ENCODE measurements around the gene AKAP4.
A peak's percentile ranks its signal among the peaks of the same experiment; 100 is the strongest.

Gene AKAP4

GRCh38 chrX:50200907-50201306, at the start of gene AKAP4:
AKAP4 (minus strand) TSS chrX:50201007; CDS start chrX:50200889, 118 bp downstream.
- Mint-ChIP-seq H3K36me3 (no peaks in the 10 kb centered on the region), H3K4me3 (no peak within 1 kb of the TSS), H3K27me3 (peaks cover 9% of the 10 kb centered on the region), H3K4me1 (no peaks in the 10 kb centered on the region), H3K9me3 (no peaks in the 10 kb centered on the region), H3K27ac (no peak within 1 kb of the TSS)
- no peak for ATAC-seq

- no peak overlapping the region for H3K27ac Mint-ChIP-seq
- no peaks in the 10 kb centered on the region for H3K9me3 Mint-ChIP-seq
- no peaks in the 10 kb centered on the region for H3K27me3 Mint-ChIP-seq
- H3K4me1 Mint-ChIP-seq, result no peaks in the 10 kb centered on the region
- ATAC-seq, result no peak
- H3K4me3 Mint-ChIP-seq, result no peak overlapping the region
- no peaks in the 10 kb centered on the region for H3K36me3 Mint-ChIP-seq
Measured at GRCh38 chrX:50211510-50211909, 10.7 kb upstream of the AKAP4 start.

- H3K27ac Mint-ChIP-seq, result no peak overlapping the region
- ATAC-seq, result no peak
- H3K36me3 Mint-ChIP-seq, result no peaks in the 10 kb centered on the region
- H3K4me1 Mint-ChIP-seq, result no peaks in the 10 kb centered on the region
- no peaks in the 10 kb centered on the region for H3K27me3 Mint-ChIP-seq
- H3K9me3 Mint-ChIP-seq, result no peaks in the 10 kb centered on the region
- no peak overlapping the region for H3K4me3 Mint-ChIP-seq
Measured at GRCh38 chrX:50206753-50207152, 5.9 kb upstream of the AKAP4 start.

GRCh38 chrX:50204364-50204899, 3.6 kb upstream of the AKAP4 start, which contains the start of gene CCNB3:
CCNB3 (plus strand) TSS chrX:50204765; CDS start chrX:50285164, 80,399 bp downstream.
- H3K4me3 Mint-ChIP-seq, result peak within 1 kb of the TSS; percentile 82
- peak within 1 kb of the TSS; percentile 91 for H3K27ac Mint-ChIP-seq

GRCh38 chrX:50202539-50202938, 1.7 kb upstream of the AKAP4 start:
- Mint-ChIP-seq H3K36me3 (no peaks in the 10 kb centered on the region), H3K27me3 (peaks cover 9% of the 10 kb centered on the region), H3K4me3 (no peak overlapping the region), H3K4me1 (no peaks in the 10 kb centered on the region), H3K9me3 (no peaks in the 10 kb centered on the region), H3K27ac (no peak overlapping the region)
- no peak for ATAC-seq

More at GRCh38 chrX:50204364-50204899, 3.6 kb upstream of the AKAP4 start, which contains the start of gene CCNB3:
- Mint-ChIP-seq H3K27me3 (no peaks in the 10 kb centered on the region), H3K4me1 (no peaks in the 10 kb centered on the region), H3K36me3 (no peaks in the 10 kb centered on the region), H3K9me3 (no peaks in the 10 kb centered on the region)
- peak; percentile 98 for ATAC-seq

- peaks cover 16% of the 10 kb centered on the region for H3K27me3 Mint-ChIP-seq
Measured at GRCh38 chrX:50198348-50198747, 2.5 kb downstream of the AKAP4 start.

GRCh38 chrX:50188859-50189600, 11.8 kb downstream of the AKAP4 start:
- Mint-ChIP-seq H3K4me3 (no peak overlapping the region), H3K36me3 (no peaks in the 10 kb centered on the region), H3K9me3 (no peaks in the 10 kb centered on the region), H3K27ac (no peak overlapping the region), H3K4me1 (no peaks in the 10 kb centered on the region), H3K27me3 (peaks cover 8% of the 10 kb centered on the region)
- no peak for ATAC-seq

More at GRCh38 chrX:50198348-50198747, 2.5 kb downstream of the AKAP4 start:
- no peak for ATAC-seq
- H3K9me3 Mint-ChIP-seq, result no peaks in the 10 kb centered on the region
- no peak overlapping the region for H3K4me3 Mint-ChIP-seq
- H3K4me1 Mint-ChIP-seq, result no peaks in the 10 kb centered on the region
- no peak overlapping the region for H3K27ac Mint-ChIP-seq
- no peaks in the 10 kb centered on the region for H3K36me3 Mint-ChIP-seq

GRCh38 chrX:50183891-50184290, 16.9 kb downstream of the AKAP4 start:
- Mint-ChIP-seq H3K9me3 (no peaks in the 10 kb centered on the region), H3K4me1 (no peaks in the 10 kb centered on the region), H3K27ac (no peak overlapping the region), H3K27me3 (peaks cover 11% of the 10 kb centered on the region), H3K4me3 (no peak overlapping the region), H3K36me3 (no peaks in the 10 kb centered on the region)
- ATAC-seq, result no peak

GRCh38 chrX:50180073-50180940, 20.5 kb downstream of the AKAP4 start:
- peaks cover 11% of the 10 kb centered on the region for H3K27me3 Mint-ChIP-seq
- no peak overlapping the region for H3K4me3 Mint-ChIP-seq
- H3K36me3 Mint-ChIP-seq, result no peaks in the 10 kb centered on the region
- H3K27ac Mint-ChIP-seq, result no peak overlapping the region
- ATAC-seq, result no peak
- no peaks in the 10 kb centered on the region for H3K4me1 Mint-ChIP-seq
- no peaks in the 10 kb centered on the region for H3K9me3 Mint-ChIP-seq

- no peak for ATAC-seq
- Mint-ChIP-seq H3K4me1 (no peaks in the 10 kb centered on the region), H3K27me3 (no peaks in the 10 kb centered on the region), H3K4me3 (no peak overlapping the region), H3K27ac (no peak overlapping the region), H3K9me3 (peaks cover 3% of the 10 kb centered on the region), H3K36me3 (no peaks in the 10 kb centered on the region)
Measured at GRCh38 chrX:50169717-50170116, 31.1 kb downstream of the AKAP4 start.

GRCh38 chrX:50168241-50168687, 32.5 kb downstream of the AKAP4 start:
- ATAC-seq, result no peak
- H3K27ac Mint-ChIP-seq, result no peak overlapping the region
- H3K4me1 Mint-ChIP-seq, result no peaks in the 10 kb centered on the region
- H3K36me3 Mint-ChIP-seq, result no peaks in the 10 kb centered on the region
- no peaks in the 10 kb centered on the region for H3K27me3 Mint-ChIP-seq
- no peak overlapping the region for H3K4me3 Mint-ChIP-seq
- no peaks in the 10 kb centered on the region for H3K9me3 Mint-ChIP-seq

DNA sequence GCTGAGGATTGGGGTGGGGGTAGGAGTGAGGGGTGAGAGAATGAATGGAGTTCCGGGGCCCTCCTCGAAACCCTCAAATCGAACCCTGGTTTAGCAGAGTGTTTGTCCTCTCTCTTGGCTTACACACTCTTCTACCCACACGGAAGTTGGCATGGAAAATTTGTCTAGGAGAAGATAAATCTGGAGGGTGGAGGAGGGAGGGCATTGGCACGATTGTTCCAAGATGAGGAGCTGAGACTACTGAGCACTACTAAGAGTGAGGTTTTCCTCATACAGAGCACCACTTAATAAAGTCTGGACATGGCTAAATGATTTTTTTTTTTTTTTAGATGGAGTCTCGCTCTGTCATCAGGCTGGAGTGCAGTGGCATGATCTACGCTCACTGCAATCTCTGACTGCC, 33.4 kb downstream of the AKAP4 start:
- no peak for ATAC-seq
- no peaks in the 10 kb centered on the region for H3K9me3 Mint-ChIP-seq
- H3K27ac Mint-ChIP-seq, result no peak overlapping the region
- H3K36me3 Mint-ChIP-seq, result no peaks in the 10 kb centered on the region
- no peaks in the 10 kb centered on the region for H3K4me1 Mint-ChIP-seq
- H3K27me3 Mint-ChIP-seq, result no peaks in the 10 kb centered on the region
- H3K4me3 Mint-ChIP-seq, result no peak overlapping the region

- no peaks in the 10 kb centered on the region for H3K27me3 Mint-ChIP-seq
- no peak overlapping the region for H3K27ac Mint-ChIP-seq
- no peaks in the 10 kb centered on the region for H3K4me1 Mint-ChIP-seq
- ATAC-seq, result no peak
- H3K9me3 Mint-ChIP-seq, result no peaks in the 10 kb centered on the region
- H3K4me3 Mint-ChIP-seq, result no peak overlapping the region
- no peaks in the 10 kb centered on the region for H3K36me3 Mint-ChIP-seq
Measured at GRCh38 chrX:50165727-50166126, 35.1 kb downstream of the AKAP4 start.

DNA sequence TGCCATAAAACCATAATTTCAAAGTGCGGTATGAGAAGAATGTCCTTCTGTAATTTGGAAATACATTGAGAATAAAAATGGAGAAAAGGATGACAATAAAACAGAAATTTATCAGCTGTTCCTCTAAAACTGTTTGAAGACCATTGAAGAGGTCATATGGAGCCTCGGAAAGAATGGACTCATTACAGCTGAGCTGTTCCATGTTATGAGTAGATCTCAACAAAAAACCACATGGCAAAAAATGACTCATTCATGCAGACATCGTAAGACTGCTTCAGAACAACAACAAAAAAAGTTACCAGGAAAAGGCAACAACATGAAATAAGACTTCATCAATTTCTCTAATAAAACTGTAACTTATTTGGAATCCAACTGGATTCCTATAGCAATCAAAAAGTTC, 39.7 kb downstream of the AKAP4 start:
- Mint-ChIP-seq H3K4me1 (no peaks in the 10 kb centered on the region), H3K27ac (no peak overlapping the region), H3K9me3 (no peaks in the 10 kb centered on the region), H3K36me3 (no peaks in the 10 kb centered on the region), H3K4me3 (no peak overlapping the region), H3K27me3 (no peaks in the 10 kb centered on the region)
- no peak for ATAC-seq

GRCh38 chrX:50158593-50158992, 42.2 kb downstream of the AKAP4 start:
- no peak overlapping the region for H3K4me3 Mint-ChIP-seq
- H3K4me1 Mint-ChIP-seq, result no peaks in the 10 kb centered on the region
- ATAC-seq, result no peak
- H3K9me3 Mint-ChIP-seq, result peaks cover 3% of the 10 kb centered on the region
- H3K27me3 Mint-ChIP-seq, result no peaks in the 10 kb centered on the region
- no peak overlapping the region for H3K27ac Mint-ChIP-seq
- no peaks in the 10 kb centered on the region for H3K36me3 Mint-ChIP-seq

Data from stimulated activated memory B cell treated with anti-CD40 and anti-IgM and Interleukin-4, amounts not matched to agents 10 μg/mL and 1 μg/mL and 100 μg/mL, for 72 hours (primary cell).